ENCODE data around the gene VWA1.
"Not testable (repeated sequence)": the region's sequence is repeated elsewhere in the genome, so short reads cannot be mapped to it uniquely, and the experiment has no call there.

VWA1 gene

GRCh38 chr1:1437033-1437903 lies 1.8 kb downstream of the VWA1 start:
- no peak for DNase-seq

GRCh38 chr1:1437904-1438376 lies 2.5 kb downstream of the VWA1 start:
- peak; percentile 3 to 11 for DNase-seq

GRCh38 chr1:1438531-1439381 lies 3.3 kb downstream of the VWA1 start:
- DNase-seq = no peak

DNA sequence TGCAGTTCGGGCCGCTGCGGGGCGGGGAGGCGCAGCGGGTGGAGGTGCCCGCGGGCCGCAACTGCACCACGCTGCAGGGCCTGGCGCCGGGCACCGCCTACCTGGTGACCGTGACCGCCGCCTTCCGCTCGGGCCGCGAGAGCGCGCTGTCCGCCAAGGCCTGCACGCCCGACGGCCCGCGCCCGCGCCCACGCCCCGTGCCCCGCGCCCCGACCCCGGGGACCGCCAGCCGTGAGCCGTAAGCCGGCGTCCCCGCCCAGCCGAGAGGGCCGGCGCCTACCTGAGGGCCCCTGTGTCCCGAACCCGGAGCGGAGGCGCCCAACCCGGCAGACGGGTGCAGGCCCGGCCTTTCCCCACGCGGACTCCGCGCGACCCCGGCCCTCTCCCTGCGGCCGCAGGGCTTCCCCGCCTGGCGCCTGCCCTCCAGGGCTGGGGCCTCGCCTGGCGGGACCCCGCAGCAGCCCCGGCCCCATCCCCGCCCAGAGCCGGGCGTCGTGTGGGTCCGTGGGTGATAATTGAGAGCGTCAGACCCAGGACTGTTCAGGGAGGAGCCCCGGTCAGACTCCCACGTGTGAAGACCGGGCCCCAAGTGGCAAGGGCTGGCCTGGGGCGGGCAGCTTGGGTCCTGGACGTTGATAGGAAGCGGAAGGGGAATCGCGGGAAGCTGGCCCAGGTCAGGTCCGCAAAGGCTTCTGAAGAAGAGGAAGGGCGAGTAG lies 4.2 kb downstream of the VWA1 start:
- no peak for DNase-seq

DNA sequence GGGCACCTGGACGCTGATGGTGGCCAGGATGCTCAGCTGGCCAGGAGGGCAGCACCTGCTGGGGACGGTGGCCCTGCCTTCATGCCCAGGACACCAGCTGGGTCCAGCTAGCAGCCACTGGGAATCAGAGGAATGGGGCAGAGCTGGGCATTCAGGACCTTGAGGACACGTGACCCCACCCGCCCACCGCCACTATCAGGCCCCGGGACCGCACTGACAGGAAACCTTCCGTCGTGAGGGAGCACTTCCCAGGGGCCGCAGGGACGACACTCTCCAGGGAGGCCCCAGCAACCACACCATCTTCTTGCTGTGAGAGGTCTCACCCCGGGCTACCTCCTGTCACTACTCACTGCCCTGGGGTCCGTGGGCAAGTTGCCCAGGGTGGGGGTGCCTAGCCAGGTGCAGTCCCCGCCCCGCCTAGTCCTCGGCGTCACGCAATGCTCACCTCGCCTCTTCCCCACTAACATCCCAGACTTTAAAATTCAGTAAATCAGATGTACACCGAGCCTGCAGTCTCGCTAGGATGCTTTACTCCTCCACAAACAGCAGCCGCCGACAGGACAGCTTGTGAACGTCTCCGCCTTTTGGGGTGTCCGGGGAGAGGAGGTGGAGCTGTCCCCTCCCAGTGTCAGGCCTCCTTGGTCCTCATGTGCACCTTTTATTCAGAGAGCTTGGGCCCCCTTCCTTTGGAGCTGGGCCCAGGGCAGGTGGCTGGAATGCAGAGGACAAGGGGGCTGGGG lies 4.9 kb downstream of the VWA1 start:
- no peak for DNase-seq

DNA sequence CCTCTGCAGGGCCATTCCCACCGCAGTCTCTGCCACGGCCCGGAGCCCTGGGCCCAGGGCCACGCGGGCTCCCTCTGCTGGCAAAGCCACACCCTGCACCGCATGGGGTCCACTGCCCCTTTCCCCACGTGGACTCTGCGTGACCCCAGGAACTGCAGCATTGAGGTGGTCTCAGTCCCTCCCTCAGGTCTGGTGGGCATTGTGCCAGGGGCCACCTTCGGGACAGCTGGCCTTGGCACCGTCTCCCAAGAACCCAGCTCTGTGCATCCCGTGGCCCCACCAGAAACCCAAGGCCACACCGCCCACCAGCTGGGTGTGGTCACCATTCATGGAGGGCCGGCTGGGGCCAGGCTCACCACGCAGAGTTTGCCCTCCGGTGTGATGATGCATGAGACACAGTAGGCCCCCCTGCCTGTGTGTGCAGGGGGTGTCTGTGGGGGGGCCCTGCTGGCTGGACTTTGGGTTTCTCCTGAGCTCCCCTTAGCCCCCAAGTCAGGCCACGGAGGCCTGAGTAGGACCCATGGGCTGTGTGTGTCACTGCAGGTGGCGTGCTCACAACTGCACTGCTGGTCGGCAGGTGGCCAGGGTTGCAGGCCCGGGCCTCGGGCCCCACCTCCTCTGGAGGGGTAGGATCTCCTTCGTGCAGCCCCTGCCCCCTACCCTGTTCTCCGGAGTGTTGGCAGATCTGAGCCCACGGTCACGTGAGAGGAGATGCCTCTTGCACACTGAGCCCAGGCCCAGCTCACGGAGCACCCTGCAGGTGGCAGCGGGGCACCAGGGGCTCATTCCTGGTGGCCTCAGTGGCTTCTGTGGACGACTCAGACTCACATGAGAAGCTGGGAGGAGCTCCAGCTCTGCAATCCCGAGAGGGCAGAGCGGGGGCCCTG lies 5.8 kb downstream of the VWA1 start:
- DNase-seq = peak; percentile 45 to 46

GRCh38 chr1:1442069-1442770 lies 6.7 kb downstream of the VWA1 start:
- no peak for DNase-seq

- not testable (repeated sequence) for DNase-seq
Measured at GRCh38 chr1:1446631-1447030, 11.1 kb downstream of the VWA1 start.

- DNase-seq = no peak
Measured at GRCh38 chr1:1449099-1449739, 13.7 kb downstream of the VWA1 start, which contains the start of gene ATAD3C. TSS of gene ATAD3C (plus strand) at chr1:1449689. CDS start at chr1:1450684, 995 bp downstream.

- DNase-seq = not testable (repeated sequence)
Measured at GRCh38 chr1:1450616-1451015, 15.1 kb downstream of the VWA1 start.

DNA sequence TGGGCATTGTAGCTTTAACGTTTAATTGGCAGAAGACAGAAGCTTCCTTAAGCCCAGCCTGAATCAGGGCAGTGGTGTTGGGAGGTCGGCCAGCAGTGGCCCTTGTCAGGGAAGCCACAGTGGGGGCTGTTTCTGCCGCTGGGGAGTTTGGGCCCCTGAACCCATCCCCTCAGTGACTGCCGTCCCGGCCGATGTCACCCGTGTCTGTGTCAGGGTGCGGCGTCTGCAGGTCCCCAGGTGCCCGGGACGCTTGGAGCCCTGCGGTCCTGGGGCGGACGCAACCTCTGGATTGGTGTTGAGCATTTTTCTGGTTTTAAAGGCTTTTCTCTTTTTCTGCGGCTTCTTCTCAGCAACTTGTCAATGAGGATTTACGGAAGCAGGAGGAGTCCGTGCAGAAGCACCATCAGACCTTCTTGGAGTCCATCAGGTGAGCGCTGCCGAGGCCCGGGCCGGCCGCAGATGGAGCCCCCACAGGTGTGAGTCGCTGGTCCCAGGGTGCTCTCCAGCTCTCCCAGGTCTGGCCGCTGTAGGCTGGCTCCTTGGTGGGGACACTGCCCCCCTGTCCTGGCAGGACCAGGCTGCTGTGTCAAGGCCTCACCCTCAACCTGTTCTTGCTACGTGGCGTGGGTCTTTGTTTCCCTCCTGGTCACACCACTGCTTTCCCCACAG lies 16.3 kb downstream of the VWA1 start:
- no peak for DNase-seq

DNA sequence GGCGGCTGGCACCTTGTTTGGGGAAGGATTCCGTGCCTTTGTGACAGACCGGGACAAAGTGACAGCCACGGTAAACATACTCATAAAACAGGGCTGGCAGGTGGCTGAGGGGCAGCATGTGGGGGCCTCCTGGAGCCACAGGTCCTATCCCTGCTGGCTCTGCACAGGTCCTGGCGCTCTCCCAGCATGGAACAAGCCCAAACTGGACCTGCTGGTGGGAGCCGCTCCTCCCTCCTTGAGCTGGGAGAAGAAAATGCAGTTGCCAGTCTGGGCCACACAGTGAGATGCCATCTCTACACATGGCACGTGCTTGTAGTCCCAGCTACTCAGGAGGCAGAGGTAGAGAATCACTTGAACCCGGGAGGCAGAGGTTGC lies 16.9 kb downstream of the VWA1 start:
- DNase-seq = not testable (repeated sequence)

DNA sequence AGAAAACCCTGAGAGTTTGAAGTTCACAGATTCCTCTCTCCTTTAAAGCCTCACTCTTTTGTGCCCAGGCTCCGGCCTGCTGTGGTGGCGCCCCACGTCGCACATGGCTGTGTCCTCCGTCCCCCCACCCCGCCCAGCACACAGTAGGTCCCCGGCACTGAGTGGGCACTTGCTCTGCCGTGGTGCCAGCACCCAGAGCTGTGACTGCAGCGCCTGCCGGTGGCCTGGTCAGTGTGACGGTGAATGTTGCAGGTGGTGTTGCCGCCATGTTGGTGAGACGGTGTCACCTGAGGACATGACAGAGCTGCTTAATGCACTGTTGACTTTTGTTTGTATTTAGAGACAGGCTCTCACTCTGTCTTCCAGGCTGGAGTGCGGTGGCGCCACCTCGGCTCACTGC lies 17.4 kb downstream of the VWA1 start:
- no peak for DNase-seq

DNA sequence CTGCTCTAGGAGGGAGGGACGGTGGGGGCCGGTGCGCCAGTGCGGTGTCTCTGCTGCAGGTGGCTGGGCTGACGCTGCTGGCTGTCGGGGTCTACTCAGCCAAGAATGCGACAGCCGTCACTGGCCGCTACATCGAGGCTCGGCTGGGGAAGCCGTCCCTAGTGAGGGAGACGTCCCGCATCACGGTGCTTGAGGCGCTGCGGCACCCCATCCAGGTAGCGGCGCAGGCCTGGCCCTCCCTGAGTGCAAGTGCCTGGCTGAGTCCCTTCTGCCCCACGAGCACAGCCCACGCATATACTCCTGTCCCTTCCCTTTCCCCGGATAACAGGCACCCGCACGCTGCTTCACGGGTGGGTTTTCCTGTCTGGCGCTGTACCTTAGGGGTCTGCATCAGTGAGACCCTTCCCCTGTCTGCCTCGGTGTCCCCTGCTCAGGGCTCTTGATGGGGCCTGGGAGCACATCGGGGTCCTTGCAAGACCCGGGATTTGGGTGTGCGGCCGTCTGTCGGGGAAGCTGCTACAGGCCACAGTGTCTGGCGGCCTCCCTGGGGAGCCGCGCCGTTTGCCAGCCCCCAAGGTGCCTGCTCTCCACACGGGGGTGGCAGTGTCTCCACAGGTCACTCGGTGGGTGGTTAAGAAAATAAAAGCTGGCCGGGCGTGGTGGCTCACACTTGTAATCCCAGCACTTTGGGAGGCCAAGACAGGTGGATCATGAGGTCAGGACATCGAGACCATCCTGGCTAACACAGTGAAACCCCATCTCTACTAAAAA lies 19.0 kb downstream of the VWA1 start:
- DNase-seq = not testable (repeated sequence)

DNA sequence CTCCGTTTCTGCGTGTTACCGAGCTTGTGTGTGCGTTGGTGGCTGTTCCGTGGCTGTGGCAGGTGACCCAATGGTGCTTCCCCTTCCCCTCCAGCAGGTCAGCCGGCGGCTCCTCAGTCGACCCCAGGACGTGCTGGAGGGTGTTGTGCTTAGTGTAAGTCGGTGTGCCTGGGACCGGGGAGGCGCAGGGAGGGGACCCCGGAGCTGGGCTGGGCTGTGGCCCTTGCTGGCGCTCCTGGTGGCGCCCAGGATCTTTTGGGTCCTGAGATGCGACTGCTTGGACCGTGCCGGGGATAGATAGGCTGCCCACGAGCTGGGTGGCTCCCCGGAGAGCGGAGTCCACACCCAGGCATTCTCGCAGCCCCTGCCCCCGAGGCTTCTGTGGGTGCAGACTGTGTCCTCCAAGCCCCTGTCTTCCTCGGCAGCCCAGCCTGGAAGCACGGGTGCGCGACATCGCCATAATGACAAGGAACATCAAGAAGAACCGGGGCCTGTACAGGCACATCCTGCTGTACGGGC lies 19.9 kb downstream of the VWA1 start:
- DNase-seq = no peak

- DNase-seq = not testable (repeated sequence)
Measured at GRCh38 chr1:1455934-1456333, 20.4 kb downstream of the VWA1 start.

GRCh38 chr1:1456683-1457255 lies 21.3 kb downstream of the VWA1 start:
- not testable (repeated sequence) for DNase-seq

- DNase-seq = not testable (repeated sequence)
Measured at GRCh38 chr1:1459156-1459555, 23.7 kb downstream of the VWA1 start.
